PC-9 (cell line): ENCODE results near the gene TMEM59L. TPM values are rescaled to one million over a fixed set of nuclear protein-coding genes. Genes with fewer than 3 reads are reported as not detected.

ENCODE experiments used
- BruUV-seq: library from RNA; stranded (reverse); fragments of 400-500 nt; replicated peaks from 2 replicates; lab custom pipeline; 2021; lab: Mats Ljungman, UMichigan
- CTCF ChIA-PET: fragments of 300-600 bp; sonication (Branson Sonifier 250); formaldehyde crosslinking; loops from one replicate; lab custom pipeline; 2022; ENCODE audit warnings: antibody characterized with exemption; lab: Charles Lee
- POLR2A ChIA-PET: fragments of 300-600 bp; sonication (Branson Sonifier 250); formaldehyde crosslinking; loops from one replicate; lab custom pipeline; 2022; ENCODE audit warnings: antibody characterized with exemption; ENCODE audit not compliant: unreplicated experiment; lab: Charles Lee
- DNase-seq, 2 experiments: peaks; one replicate each; pipeline versions ENCODE4 v3.0.0 to v3.0.0-alpha.2; 2015 to 2022; ENCODE audit warnings: mixed read lengths in 1 of 2
- H2AFZ ChIP-seq: fragments of 200-600 bp; sonication (generic); 2 replicates; pipeline ENCODE4 v1.8.1; 2017; ENCODE audit warnings: antibody characterized with exemption
- H3F3A ChIP-seq: fragments of 200-600 bp; sonication (generic); 2 replicates; pipeline ENCODE4 v1.8.1; 2017; ENCODE audit warnings: antibody characterized with exemption, mild to moderate bottlenecking, low read depth; ENCODE audit not compliant: insufficient read depth
- H3K27ac ChIP-seq: fragments of 200-600 bp; sonication (generic); 2 replicates; pipeline ENCODE4 v1.6.1; 2016; ENCODE audit warnings: mixed run types
- H3K27me3 ChIP-seq: fragments of 200-600 bp; sonication (generic); 2 replicates; pipeline ENCODE4 v1.6.1; 2016; ENCODE audit warnings: low read depth, mixed run types; ENCODE audit not compliant: insufficient read depth
- H3K36me3 ChIP-seq: fragments of 200-600 bp; sonication (generic); 2 replicates; pipeline ENCODE4 v1.6.1; 2016; ENCODE audit warnings: low read depth, mixed run types
- H3K4me1 ChIP-seq: fragments of 200-600 bp; sonication (generic); replicated peaks from 2 replicates; pipeline ENCODE4 v1.6.1; 2016; ENCODE audit warnings: mixed run types; ENCODE audit not compliant: insufficient read depth
- H3K4me2 ChIP-seq: fragments of 200-600 bp; sonication (generic); 2 replicates; pipeline ENCODE4 v1.6.1; 2017; ENCODE audit warnings: mixed run types
- H3K4me3 ChIP-seq: fragments of 200-600 bp; sonication (generic); 2 replicates; pipeline ENCODE4 v1.6.1; 2016; ENCODE audit warnings: mixed run types
- H3K79me2 ChIP-seq: fragments of 200-600 bp; sonication (generic); 2 replicates; pipeline ENCODE4 v1.6.1; 2017; ENCODE audit warnings: low read depth, mixed run types
- H3K9me2 ChIP-seq: fragments of 200-600 bp; sonication (generic); 2 replicates; pipeline ENCODE4 v1.8.1; 2017; ENCODE audit warnings: mild to moderate bottlenecking; ENCODE audit not compliant: insufficient read depth
- H3K9me3 ChIP-seq: fragments of 200-600 bp; sonication (generic); 2 replicates; pipeline ENCODE4 v1.8.1; 2016; ENCODE audit warnings: low read depth; ENCODE audit not compliant: insufficient read depth
- H4K20me1 ChIP-seq: fragments of 200-600 bp; sonication (generic); 2 replicates; pipeline ENCODE4 v1.8.1; 2017; ENCODE audit not compliant: insufficient read depth
- EZH2 ChIP-seq: fragments of 200-600 bp; sonication (generic); IDR thresholded peaks from 2 replicates; pipeline ENCODE4 v1.8.0; 2017; ENCODE audit warnings: antibody characterized with exemption, low read depth
- intact Hi-C: fragments of 100-400 bp; cut with micrococcal nuclease; formaldehyde crosslinking; loops from one replicate; pipeline ENCODE4 v1.10.0; 2022; ENCODE audit not compliant: unreplicated experiment
- total RNA-seq: library from RNA; stranded (reverse); gene quantifications from 2 replicates; pipeline ENCODE4 v1.2.3, GENCODE V29; 2021
- TF ChIP-seq, protein P1 (sequence below): fragments of 200-600 bp; sonication (generic); conservative IDR thresholded peaks from 2 replicates; pipeline ENCODE4 v1.6.1; 2017; ENCODE audit warnings: mixed run types, antibody characterized with exemption, mild to moderate bottlenecking, moderate library complexity

TMEM59L gene
- total RNA-seq, 1 experiment from 2014 or later = 0.65 TPM

DNA sequence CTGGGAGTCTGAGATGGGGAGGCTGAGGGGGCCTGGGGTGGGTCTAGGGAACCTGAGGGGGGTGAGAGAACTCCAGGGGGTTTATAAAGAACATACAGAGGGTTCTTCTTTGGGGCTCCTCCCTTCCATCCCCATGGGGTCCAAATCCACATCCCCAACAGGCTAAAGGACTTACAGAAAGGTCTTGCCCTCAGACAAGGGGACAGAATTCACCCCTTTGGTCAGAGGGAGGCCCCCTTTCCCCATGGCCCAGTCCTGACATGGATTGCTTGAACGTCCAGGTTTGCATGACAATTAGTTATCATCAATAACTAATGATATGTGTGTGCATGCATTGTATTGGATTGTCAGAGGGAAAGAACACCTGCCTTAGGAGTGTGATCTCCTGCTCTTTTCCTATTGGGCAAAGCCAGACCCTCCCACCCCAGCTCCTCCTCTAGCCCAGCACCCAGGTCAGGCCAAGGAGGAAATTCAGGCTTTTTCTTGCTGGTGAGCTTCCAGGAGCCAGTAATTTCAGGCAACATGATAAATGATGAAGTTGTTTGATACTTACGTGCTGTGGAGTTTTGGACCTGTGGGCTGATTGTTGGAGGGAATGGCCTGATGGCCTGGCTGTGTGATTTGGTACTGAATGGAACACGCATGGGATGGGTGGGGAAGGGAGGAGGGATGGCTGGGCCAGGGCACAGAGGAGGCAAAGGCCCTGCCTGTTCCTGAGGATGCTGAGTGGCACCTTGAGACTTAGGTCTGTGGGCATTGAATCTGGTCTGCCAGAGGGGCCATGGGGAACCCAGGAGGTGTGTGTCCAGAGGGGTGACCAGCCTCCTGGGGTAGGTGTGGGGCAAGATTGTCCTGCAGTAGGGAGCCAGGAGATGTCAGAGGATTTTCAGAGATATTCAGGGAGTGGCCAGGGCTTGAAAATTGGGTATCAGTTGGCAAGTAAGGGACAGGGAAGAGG is 25.3 kb downstream of the TMEM59L start:
- ChIA-PET CTCF (interaction anchor here (0.7 kb wide), 1 partner anchor 182 kb away, joined by 5 read pairs; no protein-coding TSS in a partner anchor), POLR2A (interaction anchor here (0.7 kb wide), 1 partner anchor 114 kb away, joined by 14 read pairs; no protein-coding TSS in a partner anchor)
- intact Hi-C loops = loop anchor here (2.0 kb wide), 1 partner anchor 41 kb away; no protein-coding TSS in a partner anchor
- H4K20me1 ChIP-seq = peaks cover 3% of the 10 kb centered on the region; the same call in 1 of the 2 replicates
- peak overlapping the region; percentile 94 for H3K4me3 ChIP-seq
- H2AFZ ChIP-seq = no peak overlapping the region
- peak; percentile 50 to 54 for DNase-seq
- BruUV-seq = TSS peak; percentile 25
- H3K36me3 ChIP-seq = no peaks in the 10 kb centered on the region
- H3K9me3 ChIP-seq = no peaks in the 10 kb centered on the region
- H3K9me2 ChIP-seq = no peaks in the 10 kb centered on the region
- H3K79me2 ChIP-seq = peaks cover 38% of the 10 kb centered on the region
- peaks cover 18% of the 10 kb centered on the region for H3K4me1 ChIP-seq
- TF ChIP-seq, protein P1, sequence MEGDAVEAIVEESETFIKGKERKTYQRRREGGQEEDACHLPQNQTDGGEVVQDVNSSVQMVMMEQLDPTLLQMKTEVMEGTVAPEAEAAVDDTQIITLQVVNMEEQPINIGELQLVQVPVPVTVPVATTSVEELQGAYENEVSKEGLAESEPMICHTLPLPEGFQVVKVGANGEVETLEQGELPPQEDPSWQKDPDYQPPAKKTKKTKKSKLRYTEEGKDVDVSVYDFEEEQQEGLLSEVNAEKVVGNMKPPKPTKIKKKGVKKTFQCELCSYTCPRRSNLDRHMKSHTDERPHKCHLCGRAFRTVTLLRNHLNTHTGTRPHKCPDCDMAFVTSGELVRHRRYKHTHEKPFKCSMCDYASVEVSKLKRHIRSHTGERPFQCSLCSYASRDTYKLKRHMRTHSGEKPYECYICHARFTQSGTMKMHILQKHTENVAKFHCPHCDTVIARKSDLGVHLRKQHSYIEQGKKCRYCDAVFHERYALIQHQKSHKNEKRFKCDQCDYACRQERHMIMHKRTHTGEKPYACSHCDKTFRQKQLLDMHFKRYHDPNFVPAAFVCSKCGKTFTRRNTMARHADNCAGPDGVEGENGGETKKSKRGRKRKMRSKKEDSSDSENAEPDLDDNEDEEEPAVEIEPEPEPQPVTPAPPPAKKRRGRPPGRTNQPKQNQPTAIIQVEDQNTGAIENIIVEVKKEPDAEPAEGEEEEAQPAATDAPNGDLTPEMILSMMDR = no peak
- no peak for TF ChIP-seq EZH2
- peak overlapping the region; percentile 92 for H3K4me2 ChIP-seq
- no peaks in the 10 kb centered on the region for H3K27me3 ChIP-seq
- peaks cover 21% of the 10 kb centered on the region for H3F3A ChIP-seq
- no peak overlapping the region for H3K27ac ChIP-seq

DNA sequence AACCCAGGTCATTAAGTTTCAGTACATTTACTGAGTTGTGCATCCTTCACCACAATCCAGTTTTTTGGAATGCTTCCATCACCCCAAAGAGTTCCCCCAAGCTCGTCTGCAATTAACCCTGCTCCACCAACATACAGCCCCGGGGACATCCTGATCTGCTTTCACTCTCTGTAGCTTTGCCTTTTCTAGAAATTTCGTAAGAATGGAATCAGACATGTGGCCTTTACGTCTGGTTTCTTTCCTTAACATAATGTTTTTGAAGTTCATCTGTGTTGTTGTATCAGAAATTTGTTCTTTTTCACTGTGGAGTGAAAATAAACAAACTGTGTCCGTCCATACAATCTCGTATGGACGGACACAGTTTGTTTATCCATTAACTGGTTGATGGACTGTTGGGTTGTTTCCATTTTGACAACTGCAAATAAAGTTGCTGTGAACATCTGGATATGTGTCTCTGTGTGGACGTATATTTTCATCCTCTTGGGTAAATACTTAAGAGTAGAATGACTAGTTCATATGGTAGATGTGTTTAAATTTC is 27.1 kb downstream of the TMEM59L start:
- no TSS peak for BruUV-seq
- H3F3A ChIP-seq = peaks cover 20% of the 10 kb centered on the region
- peaks cover 10% of the 10 kb centered on the region; the same call in 1 of the 2 replicates for H4K20me1 ChIP-seq
- H3K27ac ChIP-seq = no peak overlapping the region
- ChIA-PET CTCF (no interaction called here), POLR2A (no interaction called here)
- peaks cover 38% of the 10 kb centered on the region for H3K79me2 ChIP-seq
- H3K4me2 ChIP-seq = no peak overlapping the region
- TF ChIP-seq, protein P1 = no peak
- no peak for TF ChIP-seq EZH2
- peaks cover 18% of the 10 kb centered on the region for H3K4me1 ChIP-seq
- no peaks in the 10 kb centered on the region for H3K9me2 ChIP-seq
- no peak overlapping the region for H3K4me3 ChIP-seq
- no peak for DNase-seq
- no peaks in the 10 kb centered on the region for H3K27me3 ChIP-seq
- intact Hi-C loops = no loop called here
- H2AFZ ChIP-seq = no peak overlapping the region
- no peaks in the 10 kb centered on the region for H3K36me3 ChIP-seq
- no peaks in the 10 kb centered on the region for H3K9me3 ChIP-seq

DNA sequence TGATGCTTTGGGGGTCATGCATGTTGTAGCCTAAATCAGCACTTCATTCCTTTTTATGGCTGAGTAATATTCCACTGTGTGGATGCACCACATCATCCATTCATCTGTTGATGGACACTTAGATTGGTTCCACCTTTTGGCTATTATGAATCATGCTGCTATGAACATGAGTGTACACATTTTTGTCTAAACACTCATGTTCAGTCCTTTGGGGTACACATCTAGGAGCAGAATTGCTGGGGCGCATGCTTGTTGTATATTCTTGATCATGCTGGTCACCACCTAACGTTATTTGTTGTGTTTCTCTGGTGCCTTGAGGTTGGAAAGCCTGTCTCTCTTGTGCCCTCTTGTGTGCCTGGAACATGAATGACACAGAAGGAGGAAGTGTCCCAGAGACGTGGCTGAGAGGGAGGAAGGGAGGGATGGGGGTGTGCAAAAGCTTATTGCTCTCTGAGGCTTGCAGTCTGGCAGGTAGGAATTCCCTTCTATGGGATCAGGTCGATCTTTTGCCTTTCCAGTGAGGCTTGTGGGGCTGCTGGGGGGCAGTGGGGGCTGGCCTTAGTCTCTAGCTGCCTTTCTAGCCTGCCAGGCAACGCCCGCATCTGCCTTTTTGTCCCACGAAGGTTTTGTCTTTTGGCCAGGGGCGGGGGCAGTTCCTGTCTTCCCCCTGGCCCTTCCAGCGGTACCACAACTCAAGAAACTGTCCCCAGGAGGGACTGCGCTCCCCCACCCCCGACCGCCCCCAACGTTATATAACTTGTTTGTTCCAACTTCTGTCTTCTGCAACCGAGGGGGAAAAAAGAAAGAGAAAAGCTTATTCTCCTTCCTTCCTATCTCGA is 31.7 kb downstream of the TMEM59L start:
- Histone ChIP-seq H3K27ac (no peak overlapping the region), H2AFZ (no peak overlapping the region), H3K4me3 (no peak overlapping the region), H3K27me3 (no peaks in the 10 kb centered on the region), H3K4me1 (no peaks in the 10 kb centered on the region), H3K4me2 (no peak overlapping the region), H3K9me2 (no peaks in the 10 kb centered on the region), H3K9me3 (no peaks in the 10 kb centered on the region), H3K36me3 (no peaks in the 10 kb centered on the region), H3K79me2 (peaks cover 18% of the 10 kb centered on the region; the same call in 1 of the 2 replicates), H4K20me1 (peaks cover 31% of the 10 kb centered on the region; the same call in 1 of the 2 replicates), H3F3A (peaks cover 6% of the 10 kb centered on the region; the same call in 1 of the 2 replicates)
- intact Hi-C loops = no loop called here
- ChIA-PET POLR2A (no interaction called here), CTCF (no interaction called here)
- no TSS peak for BruUV-seq
- TF ChIP-seq, protein P1 = no peak
- no peak for DNase-seq
